ENCODE results near the gene DEFB132.

The DEFB132 gene

GRCh38 chr20:298776-299391, 41.4 kb downstream of the DEFB132 start:
- TF ChIP-seq TOX (CRISPR knock-in tag; IDR thresholded peaks at IDR 0.05; ENCODE audit: borderline replicate concordance) (no peak), ESRRG (CRISPR knock-in tag; IDR thresholded peaks at IDR 0.05) (no peak), CSRNP3 (CRISPR knock-in tag; IDR thresholded peaks at IDR 0.05) (no peak), ISL1 (CRISPR knock-in tag; IDR thresholded peaks at IDR 0.05) (no peak), BACH2 (CRISPR knock-in tag; IDR thresholded peaks at IDR 0.05; ENCODE audit: borderline replicate concordance) (no peak), ZFP3 (CRISPR knock-in tag; IDR thresholded peaks at IDR 0.05) (no peak), ZNF8 (CRISPR knock-in tag; IDR thresholded peaks at IDR 0.05) (no peak), POU6F1 (CRISPR knock-in tag; IDR thresholded peaks at IDR 0.05; ENCODE audit: borderline replicate concordance, low read depth) (no peak), PATZ1 (CRISPR knock-in tag; IDR thresholded peaks at IDR 0.05; ENCODE audit: borderline replicate concordance) (no peak), TCF4 (CRISPR knock-in tag; IDR thresholded peaks at IDR 0.05; ENCODE audit: borderline replicate concordance) (no peak), TSHZ2 (CRISPR knock-in tag; IDR thresholded peaks at IDR 0.05) (no peak), PPARA (CRISPR knock-in tag; IDR thresholded peaks at IDR 0.05; ENCODE audit: borderline replicate concordance) (no peak), ZNF565 (CRISPR knock-in tag; conservative IDR thresholded peaks at IDR 0.05; ENCODE audit: low read depth) (no peak), ZNF70 (CRISPR knock-in tag; IDR thresholded peaks at IDR 0.05) (no peak)
- ATAC-seq: no peak

- no peak for ATAC-seq
- TF ChIP-seq BACH2 (CRISPR knock-in tag; IDR thresholded peaks at IDR 0.05; ENCODE audit: borderline replicate concordance) (no peak), OSR1 (CRISPR knock-in tag; IDR thresholded peaks at IDR 0.05) (no peak), ZFP3 (CRISPR knock-in tag; IDR thresholded peaks at IDR 0.05) (no peak), GLIS3 (CRISPR knock-in tag; IDR thresholded peaks at IDR 0.05) (no peak), TSHZ2 (CRISPR knock-in tag; IDR thresholded peaks at IDR 0.05) (no peak), TOX (CRISPR knock-in tag; IDR thresholded peaks at IDR 0.05; ENCODE audit: borderline replicate concordance) (no peak), ZFP30 (CRISPR knock-in tag; IDR thresholded peaks at IDR 0.05) (no peak), ZC3H10 (CRISPR knock-in tag; IDR thresholded peaks at IDR 0.05) (no peak), PATZ1 (CRISPR knock-in tag; IDR thresholded peaks at IDR 0.05; ENCODE audit: borderline replicate concordance) (no peak), PPARA (CRISPR knock-in tag; IDR thresholded peaks at IDR 0.05; ENCODE audit: borderline replicate concordance) (no peak), ISL1 (CRISPR knock-in tag; IDR thresholded peaks at IDR 0.05) (no peak), SNAI2 (CRISPR knock-in tag; IDR thresholded peaks at IDR 0.05) (no peak)
These were observed 42.9 kb downstream of the DEFB132 start for GRCh38 chr20:300345-300990.

All from SK-N-SH treated with all-trans-retinoic acid at 6 μM for 48 hours (cell line).